ENCODE measurements around the gene POLR3B. TPM values are rescaled to one million over a fixed set of nuclear protein-coding genes. Genes with fewer than 3 reads are reported as not detected.

POLR3B gene
- total and polyA plus RNA-seq, 2 of the 13 experiments (the other 11 are each of a cell fraction or from before 2014, with no cell fraction given), result 4.8 to 13.1 TPM

- TF ChIP-seq NR3C1 (CRISPR knock-in tag; IDR thresholded peaks at IDR 0.05), result no peak
- TF ChIP-seq, protein P1, sequence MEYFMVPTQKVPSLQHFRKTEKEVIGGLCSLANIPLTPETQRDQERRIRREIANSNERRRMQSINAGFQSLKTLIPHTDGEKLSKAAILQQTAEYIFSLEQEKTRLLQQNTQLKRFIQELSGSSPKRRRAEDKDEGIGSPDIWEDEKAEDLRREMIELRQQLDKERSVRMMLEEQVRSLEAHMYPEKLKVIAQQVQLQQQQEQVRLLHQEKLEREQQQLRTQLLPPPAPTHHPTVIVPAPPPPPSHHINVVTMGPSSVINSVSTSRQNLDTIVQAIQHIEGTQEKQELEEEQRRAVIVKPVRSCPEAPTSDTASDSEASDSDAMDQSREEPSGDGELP (IDR thresholded peaks at IDR 0.05; ENCODE audit: borderline replicate concordance, low read depth), result no peak
- TF ChIP-seq, protein P2, sequence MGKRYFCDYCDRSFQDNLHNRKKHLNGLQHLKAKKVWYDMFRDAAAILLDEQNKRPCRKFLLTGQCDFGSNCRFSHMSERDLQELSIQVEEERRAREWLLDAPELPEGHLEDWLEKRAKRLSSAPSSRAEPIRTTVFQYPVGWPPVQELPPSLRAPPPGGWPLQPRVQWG (CRISPR knock-in tag; IDR thresholded peaks at IDR 0.05; ENCODE audit: borderline replicate concordance, low read depth), result no peak
- TF ChIP-seq NCOA5 (CRISPR knock-in tag; IDR thresholded peaks at IDR 0.05), result no peak
- TF ChIP-seq RORA (CRISPR knock-in tag; IDR thresholded peaks at IDR 0.05), result no peak
- TF ChIP-seq RARA (CRISPR knock-in tag; IDR thresholded peaks at IDR 0.05), result no peak
- TF ChIP-seq, protein P3, sequence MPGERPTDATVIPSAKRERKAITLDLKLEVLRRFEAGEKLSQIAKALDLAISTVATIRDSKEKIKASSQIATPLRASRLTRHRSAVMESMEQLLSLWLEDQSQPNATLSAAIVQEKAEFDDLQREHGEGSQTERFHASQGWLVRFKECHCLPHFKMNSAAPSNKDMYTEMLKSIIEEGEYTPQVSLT (CRISPR knock-in tag; IDR thresholded peaks at IDR 0.05; ENCODE audit: borderline replicate concordance, low read depth), result no peak
- TF ChIP-seq SP1 (IDR thresholded peaks at IDR 0.05), result no peak
- no peak for TF ChIP-seq SP1 (CRISPR knock-in tag; IDR thresholded peaks at IDR 0.05)
- TF ChIP-seq GMEB2 (CRISPR knock-in tag; IDR thresholded peaks at IDR 0.05; ENCODE audit: low read depth), result no peak
- no peak for TF ChIP-seq ZNF235 (CRISPR knock-in tag; IDR thresholded peaks at IDR 0.05; ENCODE audit: borderline replicate concordance)
- no peak for TF ChIP-seq ZNF264 (CRISPR knock-in tag; IDR thresholded peaks at IDR 0.05)
- TF ChIP-seq GTF3A (CRISPR knock-in tag; conservative IDR thresholded peaks at IDR 0.05), result no peak
- TF ChIP-seq MED8 (CRISPR knock-in tag; IDR thresholded peaks at IDR 0.05; ENCODE audit: insufficient replicate concordance), result no peak
- no peak for TF ChIP-seq SMYD3 (CRISPR knock-in tag; IDR thresholded peaks at IDR 0.05)
- TF ChIP-seq, protein P4, sequence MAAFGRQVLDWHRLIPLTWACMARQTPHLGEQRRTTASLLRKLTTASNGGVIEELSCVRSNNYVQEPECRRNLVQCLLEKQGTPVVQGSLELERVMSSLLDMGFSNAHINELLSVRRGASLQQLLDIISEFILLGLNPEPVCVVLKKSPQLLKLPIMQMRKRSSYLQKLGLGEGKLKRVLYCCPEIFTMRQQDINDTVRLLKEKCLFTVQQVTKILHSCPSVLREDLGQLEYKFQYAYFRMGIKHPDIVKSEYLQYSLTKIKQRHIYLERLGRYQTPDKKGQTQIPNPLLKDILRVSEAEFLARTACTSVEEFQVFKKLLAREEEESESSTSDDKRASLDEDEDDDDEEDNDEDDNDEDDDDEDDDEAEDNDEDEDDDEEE (CRISPR knock-in tag; IDR thresholded peaks at IDR 0.05), result no peak
- TF ChIP-seq, protein P5, sequence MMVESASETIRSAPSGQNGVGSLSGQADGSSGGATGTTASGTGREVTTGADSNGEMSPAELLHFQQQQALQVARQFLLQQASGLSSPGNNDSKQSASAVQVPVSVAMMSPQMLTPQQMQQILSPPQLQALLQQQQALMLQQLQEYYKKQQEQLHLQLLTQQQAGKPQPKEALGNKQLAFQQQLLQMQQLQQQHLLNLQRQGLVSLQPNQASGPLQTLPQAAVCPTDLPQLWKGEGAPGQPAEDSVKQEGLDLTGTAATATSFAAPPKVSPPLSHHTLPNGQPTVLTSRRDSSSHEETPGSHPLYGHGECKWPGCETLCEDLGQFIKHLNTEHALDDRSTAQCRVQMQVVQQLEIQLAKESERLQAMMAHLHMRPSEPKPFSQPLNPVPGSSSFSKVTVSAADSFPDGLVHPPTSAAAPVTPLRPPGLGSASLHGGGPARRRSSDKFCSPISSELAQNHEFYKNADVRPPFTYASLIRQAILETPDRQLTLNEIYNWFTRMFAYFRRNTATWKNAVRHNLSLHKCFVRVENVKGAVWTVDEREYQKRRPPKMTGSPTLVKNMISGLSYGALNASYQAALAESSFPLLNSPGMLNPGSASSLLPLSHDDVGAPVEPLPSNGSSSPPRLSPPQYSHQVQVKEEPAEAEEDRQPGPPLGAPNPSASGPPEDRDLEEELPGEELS (CRISPR knock-in tag; IDR thresholded peaks at IDR 0.05), result no peak
- no peak for TF ChIP-seq SP5 (CRISPR knock-in tag; IDR thresholded peaks at IDR 0.05; ENCODE audit: borderline replicate concordance, low read depth)
- TF ChIP-seq, protein P6, sequence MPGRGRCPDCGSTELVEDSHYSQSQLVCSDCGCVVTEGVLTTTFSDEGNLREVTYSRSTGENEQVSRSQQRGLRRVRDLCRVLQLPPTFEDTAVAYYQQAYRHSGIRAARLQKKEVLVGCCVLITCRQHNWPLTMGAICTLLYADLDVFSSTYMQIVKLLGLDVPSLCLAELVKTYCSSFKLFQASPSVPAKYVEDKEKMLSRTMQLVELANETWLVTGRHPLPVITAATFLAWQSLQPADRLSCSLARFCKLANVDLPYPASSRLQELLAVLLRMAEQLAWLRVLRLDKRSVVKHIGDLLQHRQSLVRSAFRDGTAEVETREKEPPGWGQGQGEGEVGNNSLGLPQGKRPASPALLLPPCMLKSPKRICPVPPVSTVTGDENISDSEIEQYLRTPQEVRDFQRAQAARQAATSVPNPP (CRISPR knock-in tag; IDR thresholded peaks at IDR 0.05), result no peak
- ATAC-seq, result no peak
- in situ Hi-C loops (cut with HindIII; ENCODE audit: extremely low pct_ligation_motif_present, low pct_unique_long_range_greater_than_20kb) (no loop called here), intact Hi-C loops (cut with micrococcal nuclease; ENCODE audit: unreplicated experiment) (no loop called here)
- ChIA-PET CTCF (ENCODE audit: low intra/inter-chr PET ratio, low total read pairs) (no interaction called here), POLR2A (no interaction called here)
- Histone ChIP-seq H3K9me3 (ENCODE audit: low read length) (no peaks in the 10 kb centered on the region), H3K79me2 (ENCODE audit: insufficient read depth, low read length) (no peaks in the 10 kb centered on the region), H2AFZ (ENCODE audit: low read length) (no peak overlapping the region), H3K36me3 (replicated peaks in 1 of 2; ENCODE audit: control insufficient read depth in 1 of 2, insufficient read depth in 2 of 2, low read length in 2 of 2) (peaks cover 3 to 25% of the 10 kb centered on the region in 2 experiments; a peak in 4 of 5 replicates), H3K4me1 (ENCODE audit: insufficient read depth, low read length) (no peaks in the 10 kb centered on the region; the same call in 1 of the 2 replicates), H3K27me3 (ENCODE audit: control insufficient read depth in 1 of 2, insufficient read depth in 2 of 2, low read length in 2 of 2) (no peaks in the 10 kb centered on the region), H3K4me3 (replicated peaks in 1 of 3; ENCODE audit: insufficient read depth in 1 of 3, low read depth in 2 of 3, low read length in 3 of 3) (no peak overlapping the region), H3K4me2 (ENCODE audit: low read depth, low read length) (no peak overlapping the region), H3K9ac (ENCODE audit: insufficient read depth, low read depth, low read length) (no peak overlapping the region), H4K20me1 (ENCODE audit: insufficient read depth, low read length) (no peaks in the 10 kb centered on the region), H3K27ac (ENCODE audit: extremely low read length, insufficient read depth, low read length) (no peak overlapping the region)
- 100% methylated on average over 1 of the region's 1 CpG for WGBS (ENCODE audit: low lambda C conversion rate)
- no peak for FAIRE-seq
- BruUV-seq (replicated peaks), result no TSS peak
- DNase-seq (ENCODE audit: low spot score), result no peak
These were observed 70.4 kb downstream of the POLR3B start for GRCh38 chr12:106427917-106428316.
